Suprapubic skin (tissue), 4 donors: Measurements from ENCODE around the gene CD27.
A peak's percentile ranks its signal among the peaks of the same experiment; 100 is the strongest.

Source experiments
- EP300 ChIP-seq: sonication (generic); formaldehyde crosslinking; IDR thresholded peaks from one replicate; pipeline ENCODE4 v1.6.1; 2017; ENCODE audit warnings: antibody characterized with exemption
- POLR2A ChIP-seq, 2 donors: fragments of 450-650 bp; IDR thresholded peaks; one replicate each; pipeline ENCODE4 v1.6.1; 2017; ENCODE audit warnings: antibody characterized with exemption in 2 of 2, mild to moderate bottlenecking in 2 of 2, moderate library complexity in 2 of 2
- POLR2AphosphoS5 ChIP-seq, 3 donors: sonication (generic); formaldehyde crosslinking; IDR thresholded peaks; one replicate each; pipeline ENCODE4 v1.6.1; 2017; ENCODE audit warnings: antibody characterized with exemption in 3 of 3
- TF ChIP-seq, protein P1 (sequence below), 2 donors: fragments of 200-600 bp in 1 of 2; fragments of 450-650 bp in 1 of 2; sonication (generic) in 1 of 2; IDR thresholded peaks; one replicate each; pipeline ENCODE4 v1.5.1; 2016 to 2019; ENCODE audit warnings: antibody characterized with exemption in 2 of 2, mild to moderate bottlenecking in 1 of 2, moderate library complexity in 1 of 2

DNA sequence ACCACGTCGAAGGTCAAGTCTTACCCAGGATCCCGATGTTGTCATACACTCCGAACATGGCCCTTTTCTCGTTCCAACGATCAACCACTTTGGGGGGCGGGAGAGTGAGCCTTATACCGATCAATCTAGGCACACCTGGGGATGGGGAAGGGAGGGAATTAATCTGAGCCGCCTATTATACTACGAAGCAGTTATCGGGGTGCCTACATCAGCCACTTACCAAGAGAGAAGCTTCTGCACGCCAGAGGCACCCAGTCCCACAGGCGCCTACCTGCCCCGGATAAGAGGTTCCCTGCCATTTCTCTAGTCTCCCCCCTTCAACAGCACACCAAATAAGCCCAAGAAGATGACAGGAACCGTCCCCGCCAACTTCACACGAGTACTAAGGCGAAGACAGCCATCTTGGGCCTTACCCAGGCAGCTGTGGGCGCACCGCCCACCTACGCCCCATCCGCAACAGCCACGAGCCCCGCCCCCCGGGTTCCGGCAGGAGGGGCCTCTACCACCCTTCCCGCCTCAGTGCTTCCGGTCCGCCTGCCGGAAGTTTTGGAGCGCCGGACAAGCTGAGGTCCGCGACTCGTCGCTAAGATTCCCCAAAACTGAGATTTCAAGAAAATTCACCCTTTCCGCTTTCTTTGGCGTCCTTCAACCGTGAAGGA lies 48.2 kb downstream of the CD27 start, which contains the start of gene MRPL51:
- TF ChIP-seq, protein P1, sequence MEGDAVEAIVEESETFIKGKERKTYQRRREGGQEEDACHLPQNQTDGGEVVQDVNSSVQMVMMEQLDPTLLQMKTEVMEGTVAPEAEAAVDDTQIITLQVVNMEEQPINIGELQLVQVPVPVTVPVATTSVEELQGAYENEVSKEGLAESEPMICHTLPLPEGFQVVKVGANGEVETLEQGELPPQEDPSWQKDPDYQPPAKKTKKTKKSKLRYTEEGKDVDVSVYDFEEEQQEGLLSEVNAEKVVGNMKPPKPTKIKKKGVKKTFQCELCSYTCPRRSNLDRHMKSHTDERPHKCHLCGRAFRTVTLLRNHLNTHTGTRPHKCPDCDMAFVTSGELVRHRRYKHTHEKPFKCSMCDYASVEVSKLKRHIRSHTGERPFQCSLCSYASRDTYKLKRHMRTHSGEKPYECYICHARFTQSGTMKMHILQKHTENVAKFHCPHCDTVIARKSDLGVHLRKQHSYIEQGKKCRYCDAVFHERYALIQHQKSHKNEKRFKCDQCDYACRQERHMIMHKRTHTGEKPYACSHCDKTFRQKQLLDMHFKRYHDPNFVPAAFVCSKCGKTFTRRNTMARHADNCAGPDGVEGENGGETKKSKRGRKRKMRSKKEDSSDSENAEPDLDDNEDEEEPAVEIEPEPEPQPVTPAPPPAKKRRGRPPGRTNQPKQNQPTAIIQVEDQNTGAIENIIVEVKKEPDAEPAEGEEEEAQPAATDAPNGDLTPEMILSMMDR (IDR thresholded peaks at IDR 0.05), result no peak
- no peak for TF ChIP-seq EP300
- TF ChIP-seq POLR2A (IDR thresholded peaks at IDR 0.05), result peak in 1 of 2 donors; percentile 60
- peak in 2 of 3 donors; percentile 34 to 39 for TF ChIP-seq POLR2AphosphoS5 (IDR thresholded peaks at IDR 0.05)
